Measurements from ENCODE around the gene PRCD. TPM values are rescaled to one million over a fixed set of nuclear protein-coding genes. Genes with fewer than 3 reads are reported as not detected.

PRCD gene
- polyA plus RNA-seq, 1 donor (not counting 4 experiments of a cell fraction or from before 2014, with no cell fraction given) = 1.2 TPM

- Histone ChIP-seq H3K36me3 (ENCODE audit: control insufficient read depth in 2 of 2, extremely low read depth in 1 of 2, insufficient read depth in 2 of 2, low read length in 2 of 2) (peaks cover 0 to 7% of the 10 kb centered on the region in 2 experiments), H3K9me3 (ENCODE audit: control insufficient read depth, low read depth, low read length) (no peaks in the 10 kb centered on the region), H3K4me3 (ENCODE audit: control insufficient read depth in 2 of 3, extremely low read depth in 1 of 3, insufficient read depth in 2 of 3, low read depth in 1 of 3, low read length in 3 of 3) (peak overlapping the region in 1 of 3 experiments; percentile 9), H4K20me1 (ENCODE audit: control insufficient read depth, extremely low read depth, insufficient read depth, low read length) (no peaks in the 10 kb centered on the region), H3K9ac (ENCODE audit: control insufficient read depth, extremely low read depth, insufficient read depth, low read length) (peak overlapping the region; percentile 73), H3K27me3 (ENCODE audit: control insufficient read depth, extremely low read depth, insufficient read depth, low read length) (peaks cover 32% of the 10 kb centered on the region), H3K79me2 (ENCODE audit: control insufficient read depth, insufficient read depth, low read length) (peaks cover 14% of the 10 kb centered on the region), H2AFZ (ENCODE audit: control insufficient read depth, low read length) (no peak overlapping the region), H3K27ac (ENCODE audit: control insufficient read depth, insufficient read depth, low read length) (peak overlapping the region; percentile 89), H3K4me1 (ENCODE audit: control insufficient read depth, extremely low read depth, insufficient read depth, low read length) (peaks cover 41% of the 10 kb centered on the region), H3K4me2 (ENCODE audit: control insufficient read depth, extremely low read depth, insufficient read depth, low read depth, low read length) (peak overlapping the region; percentile 72), H3K9me1 (ENCODE audit: control insufficient read depth, extremely low read depth, insufficient read depth, low read length) (no peaks in the 10 kb centered on the region)
- dilution Hi-C loops (cut with MboI; ENCODE audit: extremely low pct_ligation_motif_present, low sequenced_read_pairs) = no loop called here
- FAIRE-seq = no peak
- no peak for DNase-seq (ENCODE audit: low read depth, low spot score)
- TF ChIP-seq, protein P1, sequence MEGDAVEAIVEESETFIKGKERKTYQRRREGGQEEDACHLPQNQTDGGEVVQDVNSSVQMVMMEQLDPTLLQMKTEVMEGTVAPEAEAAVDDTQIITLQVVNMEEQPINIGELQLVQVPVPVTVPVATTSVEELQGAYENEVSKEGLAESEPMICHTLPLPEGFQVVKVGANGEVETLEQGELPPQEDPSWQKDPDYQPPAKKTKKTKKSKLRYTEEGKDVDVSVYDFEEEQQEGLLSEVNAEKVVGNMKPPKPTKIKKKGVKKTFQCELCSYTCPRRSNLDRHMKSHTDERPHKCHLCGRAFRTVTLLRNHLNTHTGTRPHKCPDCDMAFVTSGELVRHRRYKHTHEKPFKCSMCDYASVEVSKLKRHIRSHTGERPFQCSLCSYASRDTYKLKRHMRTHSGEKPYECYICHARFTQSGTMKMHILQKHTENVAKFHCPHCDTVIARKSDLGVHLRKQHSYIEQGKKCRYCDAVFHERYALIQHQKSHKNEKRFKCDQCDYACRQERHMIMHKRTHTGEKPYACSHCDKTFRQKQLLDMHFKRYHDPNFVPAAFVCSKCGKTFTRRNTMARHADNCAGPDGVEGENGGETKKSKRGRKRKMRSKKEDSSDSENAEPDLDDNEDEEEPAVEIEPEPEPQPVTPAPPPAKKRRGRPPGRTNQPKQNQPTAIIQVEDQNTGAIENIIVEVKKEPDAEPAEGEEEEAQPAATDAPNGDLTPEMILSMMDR (optimal IDR thresholded peaks at IDR 0.05 in 1 of 3, IDR thresholded peaks at IDR 0.05 in 1 of 3, conservative IDR thresholded peaks at IDR 0.05 in 1 of 3; ENCODE audit: extremely low read depth in 1 of 3, insufficient read depth in 2 of 3, low read length in 3 of 3) = no peak
- no peak for TF ChIP-seq EZH2 (IDR thresholded peaks at IDR 0.05; ENCODE audit: low read length)
Measured at GRCh38 chr17:76545918-76546555, 6.2 kb downstream of the PRCD start.

GRCh38 chr17:76546556-76547182 lies 6.8 kb downstream of the PRCD start:
- peaks cover 43% of the 10 kb centered on the region for H3K4me1 ChIP-seq (ENCODE audit: control insufficient read depth, extremely low read depth, insufficient read depth, low read length)
- no peak overlapping the region for H2AFZ ChIP-seq (ENCODE audit: control insufficient read depth, low read length)
- peak overlapping the region; percentile 89 for H3K27ac ChIP-seq (ENCODE audit: control insufficient read depth, insufficient read depth, low read length)
- FAIRE-seq (peak; percentile 88), DNase-seq (ENCODE audit: low read depth, low spot score) (no peak)
- H3K9ac ChIP-seq (ENCODE audit: control insufficient read depth, extremely low read depth, insufficient read depth, low read length) = peak overlapping the region; percentile 73
- TF ChIP-seq, protein P1 (optimal IDR thresholded peaks at IDR 0.05 in 1 of 3, IDR thresholded peaks at IDR 0.05 in 1 of 3, conservative IDR thresholded peaks at IDR 0.05 in 1 of 3; ENCODE audit: extremely low read depth in 1 of 3, insufficient read depth in 2 of 3, low read length in 3 of 3) = no peak
- no peak for TF ChIP-seq EZH2 (IDR thresholded peaks at IDR 0.05; ENCODE audit: low read length)
- no peaks in the 10 kb centered on the region for H4K20me1 ChIP-seq (ENCODE audit: control insufficient read depth, extremely low read depth, insufficient read depth, low read length)
- H3K9me1 ChIP-seq (ENCODE audit: control insufficient read depth, extremely low read depth, insufficient read depth, low read length) = no peaks in the 10 kb centered on the region
- H3K4me2 ChIP-seq (ENCODE audit: control insufficient read depth, extremely low read depth, insufficient read depth, low read depth, low read length) = peak overlapping the region; percentile 72
- peaks cover 0 to 7% of the 10 kb centered on the region in 2 experiments for H3K36me3 ChIP-seq (ENCODE audit: control insufficient read depth in 2 of 2, extremely low read depth in 1 of 2, insufficient read depth in 2 of 2, low read length in 2 of 2)
- peaks cover 32% of the 10 kb centered on the region for H3K27me3 ChIP-seq (ENCODE audit: control insufficient read depth, extremely low read depth, insufficient read depth, low read length)
- H3K79me2 ChIP-seq (ENCODE audit: control insufficient read depth, insufficient read depth, low read length) = peaks cover 14% of the 10 kb centered on the region
- no peaks in the 10 kb centered on the region for H3K9me3 ChIP-seq (ENCODE audit: control insufficient read depth, low read depth, low read length)
- peak overlapping the region in 1 of 3 experiments; percentile 48 for H3K4me3 ChIP-seq (ENCODE audit: control insufficient read depth in 2 of 3, extremely low read depth in 1 of 3, insufficient read depth in 2 of 3, low read depth in 1 of 3, low read length in 3 of 3)
- dilution Hi-C loops (cut with MboI; ENCODE audit: extremely low pct_ligation_motif_present, low sequenced_read_pairs) = no loop called here

Measured in keratinocyte (primary cell).